ENCODE results near the gene NKX2-4.

The NKX2-4 gene

DNA sequence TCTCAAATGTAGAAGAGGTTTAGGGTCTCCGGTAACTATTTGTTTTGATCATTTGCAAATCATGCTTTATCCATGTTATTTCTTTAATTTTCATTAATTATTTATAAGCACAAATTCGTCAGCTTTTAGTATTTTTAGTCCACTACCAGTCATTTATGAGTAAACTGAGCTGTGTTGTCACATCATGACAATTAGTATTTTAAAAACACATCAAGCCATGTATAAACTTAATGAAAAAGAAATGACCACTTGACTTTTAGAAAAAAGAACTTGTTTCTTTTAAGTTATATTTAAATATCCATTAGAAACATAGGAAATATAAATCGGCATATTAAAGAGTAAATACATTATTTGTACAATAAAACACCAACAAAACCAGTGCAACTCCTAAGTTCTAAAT, 2.8 kb downstream of the NKX2-4 start:
- Histone ChIP-seq H3K36me3 (ENCODE audit: control insufficient read depth, insufficient read depth, low read length) (no peaks in the 10 kb centered on the region), H3K4me1 (ENCODE audit: control insufficient read depth, insufficient read depth, low read length, poor library complexity, severe bottlenecking) (peaks cover 17% of the 10 kb centered on the region), H3K27ac (ENCODE audit: insufficient read depth, low read length, poor library complexity, severe bottlenecking) (no peak overlapping the region), H3K4me3 (ENCODE audit: insufficient read depth, low read depth, low read length, poor library complexity, severe bottlenecking) (no peak overlapping the region), H3K9me3 (ENCODE audit: control insufficient read depth, low read length) (no peaks in the 10 kb centered on the region), H3K27me3 (replicated peaks; ENCODE audit: control insufficient read depth, insufficient read depth, low read length, poor library complexity, severe bottlenecking) (peaks cover 72% of the 10 kb centered on the region)
- no peak for DNase-seq

DNA sequence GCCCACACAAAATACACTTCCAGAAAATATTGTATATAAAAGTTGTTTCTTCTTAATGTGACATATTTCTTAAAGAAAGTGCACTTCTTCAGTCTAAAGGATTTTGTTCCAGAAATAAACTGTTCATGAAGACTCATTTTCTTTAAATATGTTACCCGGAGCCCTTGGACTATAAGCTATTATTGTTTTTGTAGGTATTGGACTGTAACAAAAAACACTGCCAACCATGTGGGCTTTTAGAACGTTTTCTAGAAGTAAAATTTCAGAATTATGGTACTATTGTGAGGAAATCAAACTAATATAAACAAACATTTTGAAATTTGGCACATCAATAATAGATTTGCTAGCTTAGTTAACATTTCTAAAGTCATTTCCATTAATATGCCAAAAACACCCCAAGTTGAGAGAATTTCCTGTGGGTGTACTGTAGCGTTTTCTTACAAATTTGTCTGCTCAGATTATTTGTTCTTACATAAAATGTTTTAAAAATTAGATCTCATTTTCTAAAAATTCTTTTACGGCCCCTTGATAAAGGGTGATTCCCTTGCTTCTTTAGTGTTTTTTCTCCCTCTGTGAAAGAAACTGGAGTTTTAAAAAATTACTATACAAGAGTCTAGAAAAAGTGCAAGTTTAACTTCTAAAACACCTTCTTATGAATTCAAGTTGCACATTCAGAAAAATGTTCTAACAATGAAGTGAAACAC, 3.4 kb downstream of the NKX2-4 start:
- Histone ChIP-seq H3K4me3 (ENCODE audit: insufficient read depth, low read depth, low read length, poor library complexity, severe bottlenecking) (no peak overlapping the region), H3K27me3 (replicated peaks; ENCODE audit: control insufficient read depth, insufficient read depth, low read length, poor library complexity, severe bottlenecking) (peaks cover 70% of the 10 kb centered on the region), H3K27ac (ENCODE audit: insufficient read depth, low read length, poor library complexity, severe bottlenecking) (no peak overlapping the region), H3K36me3 (ENCODE audit: control insufficient read depth, insufficient read depth, low read length) (peaks cover 3% of the 10 kb centered on the region), H3K4me1 (ENCODE audit: control insufficient read depth, insufficient read depth, low read length, poor library complexity, severe bottlenecking) (peaks cover 17% of the 10 kb centered on the region), H3K9me3 (ENCODE audit: control insufficient read depth, low read length) (no peaks in the 10 kb centered on the region)
- no peak for DNase-seq

DNA sequence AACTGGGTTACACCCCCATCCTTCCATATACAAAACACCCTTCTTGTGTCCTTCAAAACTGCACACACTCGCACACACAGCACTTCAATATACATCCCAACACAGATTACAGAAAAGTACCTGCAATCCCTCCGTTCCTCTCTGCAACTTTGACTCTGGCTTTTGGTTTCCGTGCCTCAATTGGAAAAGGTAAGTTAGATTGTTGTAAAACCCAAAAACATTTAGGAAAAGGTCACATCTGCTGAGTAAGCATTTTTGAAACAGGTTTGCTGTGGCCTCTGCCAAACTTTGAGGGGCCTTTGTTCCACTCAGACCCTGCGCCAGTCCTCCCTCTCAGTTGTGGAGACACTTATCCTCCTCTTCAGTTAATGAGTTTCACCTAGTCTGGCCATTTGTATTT, 4.2 kb downstream of the NKX2-4 start:
- H3K27me3 ChIP-seq (replicated peaks; ENCODE audit: control insufficient read depth, insufficient read depth, low read length, poor library complexity, severe bottlenecking), result peaks cover 62% of the 10 kb centered on the region
- no peak for DNase-seq

DNA sequence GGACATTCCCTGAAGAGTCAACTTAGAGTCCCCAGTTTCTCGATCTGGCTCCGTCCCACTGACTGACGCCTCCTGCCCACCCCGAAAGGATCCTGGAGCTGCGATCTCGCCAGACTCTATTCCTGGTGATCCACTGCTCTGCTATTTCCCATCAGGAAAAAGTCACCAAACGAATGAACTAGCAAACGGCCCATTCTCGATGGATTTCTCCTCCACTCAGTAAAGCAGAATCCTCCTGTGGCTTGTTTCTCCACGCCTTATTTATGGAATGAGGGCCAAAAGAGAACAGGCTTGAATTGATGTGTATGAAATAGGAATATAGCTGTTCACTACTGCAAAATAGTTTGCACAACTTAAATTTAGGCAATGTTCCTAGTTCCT, 5.4 kb downstream of the NKX2-4 start:
- Histone ChIP-seq H3K36me3 (ENCODE audit: control insufficient read depth, insufficient read depth, low read length) (peaks cover 17% of the 10 kb centered on the region), H3K27me3 (replicated peaks; ENCODE audit: control insufficient read depth, insufficient read depth, low read length, poor library complexity, severe bottlenecking) (peaks cover 53% of the 10 kb centered on the region), H3K9me3 (ENCODE audit: control insufficient read depth, low read length) (no peaks in the 10 kb centered on the region), H3K4me3 (ENCODE audit: insufficient read depth, low read depth, low read length, poor library complexity, severe bottlenecking) (no peak overlapping the region), H3K4me1 (ENCODE audit: control insufficient read depth, insufficient read depth, low read length, poor library complexity, severe bottlenecking) (peaks cover 17% of the 10 kb centered on the region), H3K27ac (ENCODE audit: insufficient read depth, low read length, poor library complexity, severe bottlenecking) (no peak overlapping the region)
- no peak for DNase-seq

More for the DNA sequence above, 4.2 kb downstream of the NKX2-4 start:
- Histone ChIP-seq H3K9me3 (ENCODE audit: control insufficient read depth, low read length) (no peaks in the 10 kb centered on the region), H3K4me1 (ENCODE audit: control insufficient read depth, insufficient read depth, low read length, poor library complexity, severe bottlenecking) (peaks cover 17% of the 10 kb centered on the region), H3K36me3 (ENCODE audit: control insufficient read depth, insufficient read depth, low read length) (peaks cover 6% of the 10 kb centered on the region), H3K27ac (ENCODE audit: insufficient read depth, low read length, poor library complexity, severe bottlenecking) (no peak overlapping the region), H3K4me3 (ENCODE audit: insufficient read depth, low read depth, low read length, poor library complexity, severe bottlenecking) (no peak overlapping the region)

DNA sequence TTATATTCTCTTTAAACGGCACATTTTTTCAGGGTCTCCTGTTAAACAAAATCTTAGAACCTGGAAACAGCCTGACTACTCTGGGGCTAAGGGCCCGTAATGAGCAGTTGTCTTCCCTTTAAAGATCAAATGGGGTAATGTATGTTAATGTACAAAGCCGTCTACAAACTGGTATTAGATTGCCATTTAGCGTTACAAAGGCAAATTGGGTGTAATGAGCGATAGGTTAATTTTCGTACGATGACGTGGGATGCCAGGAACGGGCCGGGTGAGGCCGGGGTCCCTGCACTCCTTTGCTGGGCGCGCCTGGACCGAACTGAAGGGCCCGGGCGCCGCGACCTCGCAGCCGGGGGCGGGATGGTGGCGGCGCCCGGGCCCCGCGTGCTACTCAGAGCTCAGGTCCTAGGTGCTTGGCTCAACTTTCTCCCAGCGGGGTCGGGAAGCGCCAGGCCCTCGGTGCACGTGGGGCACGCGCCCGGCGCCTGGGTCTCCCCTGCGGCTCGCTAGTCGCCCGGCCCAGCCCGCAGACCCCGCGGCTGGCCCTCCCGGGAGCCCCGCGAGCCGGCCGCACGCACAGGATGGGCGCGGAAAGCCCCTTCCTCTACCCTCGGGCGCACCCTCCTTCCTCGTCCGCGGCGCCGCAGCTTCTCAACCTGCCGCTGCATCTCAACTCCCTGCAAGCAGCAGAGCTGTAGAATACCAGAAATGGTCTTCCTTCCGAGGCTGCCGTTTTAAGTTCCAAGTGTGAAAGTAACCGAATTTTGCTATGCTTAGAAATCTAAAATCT, 5.9 kb downstream of the NKX2-4 start:
- Histone ChIP-seq H3K36me3 (ENCODE audit: control insufficient read depth, insufficient read depth, low read length) (peaks cover 19% of the 10 kb centered on the region), H3K27ac (ENCODE audit: insufficient read depth, low read length, poor library complexity, severe bottlenecking) (no peak overlapping the region), H3K4me1 (ENCODE audit: control insufficient read depth, insufficient read depth, low read length, poor library complexity, severe bottlenecking) (peaks cover 12% of the 10 kb centered on the region), H3K27me3 (replicated peaks; ENCODE audit: control insufficient read depth, insufficient read depth, low read length, poor library complexity, severe bottlenecking) (peaks cover 51% of the 10 kb centered on the region), H3K9me3 (ENCODE audit: control insufficient read depth, low read length) (no peaks in the 10 kb centered on the region), H3K4me3 (ENCODE audit: insufficient read depth, low read depth, low read length, poor library complexity, severe bottlenecking) (no peak overlapping the region)
- no peak for DNase-seq

DNA sequence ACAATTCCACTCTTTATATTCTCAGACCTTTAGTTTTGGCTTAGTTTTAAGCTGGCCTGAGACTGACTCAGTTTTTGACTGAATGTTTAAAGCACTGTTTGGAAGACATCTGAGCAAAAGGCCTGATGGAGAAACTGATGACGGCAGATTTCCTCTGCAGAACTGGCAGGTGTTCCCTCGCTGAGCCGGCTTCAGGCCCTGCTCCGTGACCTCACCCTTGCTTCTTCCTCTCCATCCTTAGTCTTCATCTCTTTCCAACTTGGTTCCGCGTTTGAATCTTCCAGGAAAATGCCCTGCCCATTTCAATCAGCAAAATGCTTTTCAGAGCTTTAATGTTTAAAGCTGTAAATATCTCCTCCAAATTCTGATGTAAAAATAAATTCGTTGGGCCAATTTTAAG, 6.6 kb downstream of the NKX2-4 start:
- Histone ChIP-seq H3K27me3 (replicated peaks; ENCODE audit: control insufficient read depth, insufficient read depth, low read length, poor library complexity, severe bottlenecking) (peaks cover 46% of the 10 kb centered on the region), H3K4me3 (ENCODE audit: insufficient read depth, low read depth, low read length, poor library complexity, severe bottlenecking) (no peak overlapping the region), H3K9me3 (ENCODE audit: control insufficient read depth, low read length) (no peaks in the 10 kb centered on the region), H3K4me1 (ENCODE audit: control insufficient read depth, insufficient read depth, low read length, poor library complexity, severe bottlenecking) (peaks cover 7% of the 10 kb centered on the region), H3K27ac (ENCODE audit: insufficient read depth, low read length, poor library complexity, severe bottlenecking) (no peak overlapping the region), H3K36me3 (ENCODE audit: control insufficient read depth, insufficient read depth, low read length) (peaks cover 25% of the 10 kb centered on the region)
- DNase-seq, result no peak

DNA sequence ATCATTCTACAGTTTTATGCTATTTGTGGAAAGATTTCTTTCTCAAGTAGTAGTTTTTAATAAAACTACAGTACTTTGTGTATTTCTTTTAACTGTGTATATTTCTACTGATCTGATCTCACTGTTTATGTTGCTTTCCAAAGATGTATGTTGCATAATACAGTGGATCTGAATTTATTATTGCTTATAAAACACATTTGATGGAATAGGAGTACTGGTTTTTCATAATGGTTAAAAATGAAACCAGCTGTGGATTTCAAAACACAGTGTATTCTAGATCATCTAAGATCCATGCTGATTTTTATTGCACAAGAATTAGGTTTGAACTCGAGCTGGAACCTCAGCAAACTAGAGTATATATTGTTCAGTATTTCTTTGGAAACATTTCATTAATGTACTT, 8.0 kb downstream of the NKX2-4 start:
- Histone ChIP-seq H3K36me3 (ENCODE audit: control insufficient read depth, insufficient read depth, low read length) (peaks cover 25% of the 10 kb centered on the region), H3K27ac (ENCODE audit: insufficient read depth, low read length, poor library complexity, severe bottlenecking) (no peak overlapping the region), H3K27me3 (replicated peaks; ENCODE audit: control insufficient read depth, insufficient read depth, low read length, poor library complexity, severe bottlenecking) (peaks cover 32% of the 10 kb centered on the region), H3K4me1 (ENCODE audit: control insufficient read depth, insufficient read depth, low read length, poor library complexity, severe bottlenecking) (no peaks in the 10 kb centered on the region), H3K9me3 (ENCODE audit: control insufficient read depth, low read length) (no peaks in the 10 kb centered on the region), H3K4me3 (ENCODE audit: insufficient read depth, low read depth, low read length, poor library complexity, severe bottlenecking) (no peak overlapping the region)
- no peak for DNase-seq

DNA sequence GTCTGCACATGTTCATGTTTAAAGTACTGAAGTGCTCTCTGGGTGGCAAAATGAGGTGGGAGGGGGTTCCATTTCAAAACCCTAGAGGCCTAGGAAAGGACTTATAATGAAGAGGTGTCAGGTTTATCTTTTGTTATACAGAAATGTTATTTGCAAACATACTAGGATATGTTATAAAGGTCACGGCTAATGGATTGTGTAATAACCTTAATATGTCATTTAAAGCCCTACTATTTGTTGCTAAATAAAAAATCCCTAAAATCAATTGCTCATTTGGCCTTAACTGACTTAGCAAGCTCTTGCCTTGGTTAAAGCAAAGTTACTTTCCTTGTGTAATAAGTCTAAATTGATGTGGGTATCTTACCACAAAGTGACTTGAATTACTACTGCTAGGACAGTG, 8.8 kb downstream of the NKX2-4 start:
- Histone ChIP-seq H3K36me3 (ENCODE audit: control insufficient read depth, insufficient read depth, low read length) (peaks cover 26% of the 10 kb centered on the region), H3K27ac (ENCODE audit: insufficient read depth, low read length, poor library complexity, severe bottlenecking) (no peak overlapping the region), H3K4me1 (ENCODE audit: control insufficient read depth, insufficient read depth, low read length, poor library complexity, severe bottlenecking) (no peaks in the 10 kb centered on the region), H3K9me3 (ENCODE audit: control insufficient read depth, low read length) (no peaks in the 10 kb centered on the region), H3K4me3 (ENCODE audit: insufficient read depth, low read depth, low read length, poor library complexity, severe bottlenecking) (no peak overlapping the region), H3K27me3 (replicated peaks; ENCODE audit: control insufficient read depth, insufficient read depth, low read length, poor library complexity, severe bottlenecking) (peaks cover 24% of the 10 kb centered on the region)
- DNase-seq, result no peak

DNA sequence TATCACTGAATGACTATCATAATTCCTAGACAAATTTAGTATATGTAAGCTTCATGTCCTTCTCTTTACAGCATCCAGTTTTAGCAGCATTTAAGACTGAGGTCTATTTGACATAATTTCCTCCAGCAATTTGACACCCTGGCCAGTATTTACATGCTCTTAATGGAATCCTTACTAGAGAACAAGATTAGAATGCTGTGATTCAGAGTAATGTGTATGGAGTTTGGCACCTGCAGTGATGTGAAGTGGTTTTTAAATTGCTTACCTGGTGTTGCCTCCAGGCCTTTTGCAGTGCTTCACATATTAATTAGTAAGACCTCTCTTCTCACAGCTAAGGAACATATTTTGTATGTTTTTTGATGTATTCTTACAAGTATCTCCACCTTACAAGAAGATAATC, 9.8 kb downstream of the NKX2-4 start:
- DNase-seq, result no peak
- H3K27ac ChIP-seq (ENCODE audit: insufficient read depth, low read length, poor library complexity, severe bottlenecking), result no peak overlapping the region

DNA sequence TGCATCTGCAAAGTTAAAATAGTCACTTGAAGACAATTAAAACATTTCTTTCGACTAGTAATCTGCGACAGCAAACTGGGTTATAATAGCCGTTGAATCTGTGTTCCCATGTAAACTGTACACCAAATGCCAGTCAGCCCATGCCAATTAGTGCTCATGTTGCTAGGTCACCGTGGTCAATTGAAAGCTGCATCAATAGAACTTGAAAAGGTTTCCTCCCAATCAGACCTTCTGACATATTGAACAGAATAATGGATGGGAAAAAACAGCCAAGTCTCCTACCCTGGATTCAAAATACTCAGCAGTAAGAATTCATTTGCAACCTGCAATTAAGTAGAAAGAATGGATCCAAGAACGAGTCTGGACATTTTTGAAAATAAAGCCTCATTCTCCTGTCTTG, 11.2 kb downstream of the NKX2-4 start:
- Histone ChIP-seq H3K27me3 (replicated peaks; ENCODE audit: control insufficient read depth, insufficient read depth, low read length, poor library complexity, severe bottlenecking) (no peaks in the 10 kb centered on the region), H3K36me3 (ENCODE audit: control insufficient read depth, insufficient read depth, low read length) (peaks cover 50% of the 10 kb centered on the region), H3K4me1 (ENCODE audit: control insufficient read depth, insufficient read depth, low read length, poor library complexity, severe bottlenecking) (no peaks in the 10 kb centered on the region), H3K27ac (ENCODE audit: insufficient read depth, low read length, poor library complexity, severe bottlenecking) (no peak overlapping the region), H3K9me3 (ENCODE audit: control insufficient read depth, low read length) (no peaks in the 10 kb centered on the region), H3K4me3 (ENCODE audit: insufficient read depth, low read depth, low read length, poor library complexity, severe bottlenecking) (no peak overlapping the region)
- DNase-seq, result no peak

More for the DNA sequence above, 9.8 kb downstream of the NKX2-4 start:
- peaks cover 13% of the 10 kb centered on the region for H3K27me3 ChIP-seq (replicated peaks; ENCODE audit: control insufficient read depth, insufficient read depth, low read length, poor library complexity, severe bottlenecking)
- H3K4me1 ChIP-seq (ENCODE audit: control insufficient read depth, insufficient read depth, low read length, poor library complexity, severe bottlenecking), result no peaks in the 10 kb centered on the region
- H3K36me3 ChIP-seq (ENCODE audit: control insufficient read depth, insufficient read depth, low read length), result peaks cover 36% of the 10 kb centered on the region
- H3K9me3 ChIP-seq (ENCODE audit: control insufficient read depth, low read length), result no peaks in the 10 kb centered on the region
- H3K4me3 ChIP-seq (ENCODE audit: insufficient read depth, low read depth, low read length, poor library complexity, severe bottlenecking), result no peak overlapping the region
